Stimulated activated CD8-positive, alpha-beta memory T cell treated with anti-CD3 and anti-CD28 coated beads, Interleukin-12 subunit alpha, Interleukin-12 subunit beta, amount 100 ng/mL, for 1 hour (primary cell): ENCODE data around the gene CTNNA3.

Experiments
- DNase-seq: peaks from one replicate; pipeline ENCODE4 v3.0.0-alpha.2; 2020; ENCODE audit warnings: low read depth

The CTNNA3 gene

DNA sequence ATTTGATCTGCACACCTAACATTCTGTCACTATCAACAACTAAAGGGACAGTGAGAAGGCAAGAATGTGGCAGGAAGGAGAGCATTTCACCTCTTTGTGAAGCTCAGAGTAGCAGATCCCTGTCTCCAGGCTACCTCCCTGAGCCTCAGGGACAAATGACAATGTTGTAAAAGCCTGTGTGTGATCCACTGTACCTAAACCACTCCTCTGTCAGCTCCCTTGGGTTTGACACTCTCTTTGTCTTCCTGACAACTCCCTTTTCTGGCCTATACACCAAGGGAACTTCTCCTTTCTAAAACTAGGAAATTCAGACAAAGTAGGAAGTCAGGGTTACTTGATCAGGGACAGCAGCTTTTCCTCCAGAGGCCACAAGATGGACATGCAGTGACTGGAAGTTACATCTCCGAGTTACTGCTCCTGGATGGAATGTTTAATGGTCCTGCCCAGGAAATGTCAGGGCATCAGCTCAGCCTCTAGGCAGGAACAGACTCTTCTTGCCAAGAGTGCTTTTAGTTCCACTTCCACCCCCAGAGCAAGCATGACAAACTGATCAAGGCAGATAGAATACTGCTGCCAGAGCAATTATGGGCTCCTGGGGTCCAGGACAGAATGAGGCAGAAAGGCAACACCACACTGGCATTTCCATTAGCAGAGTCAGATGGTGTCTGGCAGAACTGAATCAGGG, 1784.7 kb downstream of the CTNNA3 start:
- DNase-seq: no peak

DNA sequence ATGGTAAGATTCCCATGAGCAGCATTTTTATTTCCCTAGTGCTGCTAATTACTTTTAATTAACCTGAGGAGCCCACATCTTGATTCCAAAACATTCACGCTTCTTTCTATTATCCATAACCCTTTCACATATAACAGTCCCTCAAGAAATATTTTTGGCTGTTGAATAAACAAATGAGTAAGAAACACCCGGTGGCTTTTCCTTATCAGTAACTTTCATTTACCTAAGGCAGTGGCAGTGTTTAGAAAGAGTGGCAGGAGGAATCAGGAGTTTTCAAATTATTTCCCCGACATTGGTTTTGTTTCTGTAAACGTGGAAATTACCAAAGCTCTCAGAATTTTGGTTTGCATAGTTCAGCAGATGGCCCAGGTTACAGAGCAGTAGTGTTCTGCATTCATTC, 1785.8 kb downstream of the CTNNA3 start:
- no peak for DNase-seq

GRCh38 chr10:65907199-65907712, 1788.7 kb downstream of the CTNNA3 start:
- DNase-seq: no peak

DNA sequence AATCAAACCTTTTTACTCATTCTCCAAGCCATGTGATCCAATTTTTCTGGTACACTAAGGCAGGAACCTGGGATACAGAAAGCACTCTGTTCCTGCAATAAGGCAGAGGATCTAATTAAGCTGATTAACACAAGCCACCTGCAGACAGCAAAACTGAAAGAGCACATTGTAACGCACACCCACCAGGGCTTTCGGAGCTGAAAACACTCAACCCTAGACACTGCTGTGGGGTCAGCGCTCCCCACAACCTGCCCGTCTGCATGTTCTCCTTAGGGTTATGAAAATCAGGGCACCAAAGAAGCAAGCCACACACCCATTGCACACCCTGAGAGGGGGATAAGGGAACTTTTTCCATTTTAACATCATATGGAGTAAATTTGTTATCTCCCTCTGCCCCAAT, 1792.4 kb downstream of the CTNNA3 start:
- no peak for DNase-seq

GRCh38 chr10:65900271-65900670, 1795.7 kb downstream of the CTNNA3 start:
- DNase-seq: no peak

- no peak for DNase-seq
These were observed 1797.9 kb downstream of the CTNNA3 start for GRCh38 chr10:65898055-65898454.

DNA sequence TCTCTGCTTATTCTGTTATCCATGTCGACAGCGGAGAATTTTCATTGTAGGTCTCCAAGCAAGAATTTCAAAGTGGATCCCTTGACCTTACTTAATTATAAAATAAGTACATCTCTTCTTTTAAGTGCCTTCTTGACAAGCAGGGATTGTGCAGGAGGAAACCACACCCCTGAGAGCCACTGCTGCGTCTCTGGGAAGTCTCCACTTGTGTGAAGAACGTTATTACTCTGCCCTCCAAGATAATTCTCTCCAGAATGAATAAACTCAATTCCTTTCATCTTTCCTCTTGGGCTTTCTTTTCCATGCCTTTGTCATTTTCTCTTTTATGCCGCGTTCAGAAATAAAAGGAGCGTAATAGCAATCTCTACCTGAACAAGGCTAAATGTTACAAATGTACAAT, 1801.0 kb downstream of the CTNNA3 start:
- no peak for DNase-seq

- no peak for DNase-seq
These were observed 1801.6 kb downstream of the CTNNA3 start for GRCh38 chr10:65894379-65894778.

- no peak for DNase-seq
These were observed 1802.3 kb downstream of the CTNNA3 start for GRCh38 chr10:65893676-65894075.

- DNase-seq: no peak
These were observed 1803.7 kb downstream of the CTNNA3 start for GRCh38 chr10:65892284-65892683.

DNA sequence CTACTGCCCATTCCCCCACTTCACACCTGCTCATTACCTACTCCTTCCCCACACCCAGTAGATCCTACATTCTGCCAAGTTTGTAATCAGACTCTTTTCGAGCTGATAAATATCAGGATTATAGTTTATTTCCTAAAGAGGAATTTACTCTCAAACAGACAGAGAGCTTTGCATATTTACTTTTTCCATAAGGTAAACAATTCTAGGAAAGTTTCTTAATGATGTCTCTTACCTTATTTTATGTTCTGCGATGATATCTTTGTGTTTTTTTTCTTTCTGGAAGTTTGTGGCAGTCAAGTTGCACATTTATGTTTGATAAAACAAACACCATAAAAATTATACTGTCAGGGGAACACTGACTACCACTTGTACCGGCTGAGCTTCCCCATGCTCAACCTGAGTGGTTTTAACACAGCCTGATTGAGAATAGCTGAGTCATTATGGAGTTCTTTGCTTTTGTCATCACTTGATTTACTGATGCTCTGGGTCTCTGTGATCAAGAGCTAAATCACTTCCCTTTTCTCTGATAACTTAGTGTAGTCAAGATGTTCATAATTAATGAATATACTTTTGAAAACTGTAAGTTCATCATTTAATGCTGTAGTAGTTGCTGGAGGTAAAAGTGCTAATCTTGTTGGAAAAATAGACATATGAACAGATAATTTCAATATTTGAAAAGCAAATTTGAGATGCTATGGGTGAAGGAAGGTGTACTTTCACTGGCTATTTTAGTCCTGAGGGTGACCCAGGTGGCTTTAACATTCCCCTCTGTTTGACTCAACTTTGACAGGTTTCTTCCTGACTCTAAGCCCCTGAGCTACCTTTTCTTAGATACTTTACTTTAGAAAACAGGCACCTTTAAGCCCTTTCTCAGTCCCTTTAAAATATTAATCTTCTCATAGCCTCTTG, 1804.7 kb downstream of the CTNNA3 start:
- no peak for DNase-seq

DNA sequence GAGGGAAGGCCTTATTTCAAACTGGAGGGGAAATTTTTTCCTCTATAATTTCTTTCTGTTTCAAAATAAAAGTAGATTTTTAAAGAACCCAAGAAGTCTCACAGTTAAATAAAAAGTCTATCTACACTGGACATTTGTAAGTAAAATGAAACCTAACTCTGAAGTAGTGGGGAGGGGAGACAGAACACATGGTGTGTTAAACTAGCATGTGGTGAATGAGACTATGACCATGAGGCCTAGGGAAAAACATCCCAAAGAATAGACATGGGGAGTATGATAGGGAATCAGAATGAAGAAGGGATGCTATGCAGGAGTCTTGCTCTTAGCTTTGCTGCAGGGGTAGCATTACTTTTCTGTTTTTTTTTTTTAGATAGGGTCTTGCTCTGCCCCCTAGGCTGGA, 1831.5 kb downstream of the CTNNA3 start:
- no peak for DNase-seq

DNA sequence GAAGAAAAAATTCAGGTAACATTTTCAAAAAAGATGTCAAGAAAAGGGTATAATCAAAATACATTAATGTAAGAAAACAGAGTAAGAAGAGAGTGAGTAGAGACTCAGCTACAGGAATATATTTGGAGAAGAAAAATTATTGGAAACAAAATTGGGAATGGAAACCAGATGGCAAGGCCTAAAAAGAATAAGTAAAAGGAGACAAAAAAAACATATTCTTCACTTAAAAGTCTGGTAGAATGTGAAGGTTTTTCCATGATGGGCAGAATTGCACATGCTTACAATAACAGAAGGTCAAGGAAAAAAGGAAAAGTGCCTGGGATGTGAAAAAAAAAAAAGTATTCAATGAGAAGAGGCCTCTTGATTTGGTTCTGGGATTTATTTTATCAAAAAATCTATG, 1832.0 kb downstream of the CTNNA3 start:
- DNase-seq: no peak
